Endodermal cell (in vitro differentiated cells): ENCODE data around the gene ILF3. TPM values are rescaled to one million over a fixed set of nuclear protein-coding genes. Genes with fewer than 3 reads are reported as not detected.

Experiments
- DNase-seq: peaks from one replicate; pipeline ENCODE4 v3.0.0-alpha.2; 2017
- H3K27ac ChIP-seq: 2 replicates; pipeline ENCODE4 v1.5.1; 2013; ENCODE audit warnings: mild to moderate bottlenecking, low read depth, low read length, moderate library complexity
- H3K27me3 ChIP-seq: 2 replicates; pipeline ENCODE4 v1.6.1; 2013; ENCODE audit warnings: mild to moderate bottlenecking, low read length, moderate library complexity; ENCODE audit not compliant: insufficient read depth, control insufficient read depth, poor library complexity, severe bottlenecking
- H3K36me3 ChIP-seq: 2 replicates; pipeline ENCODE4 v1.7.0; 2013; ENCODE audit warnings: mild to moderate bottlenecking, low read length, moderate library complexity; ENCODE audit not compliant: control insufficient read depth, insufficient read depth
- H3K4me1 ChIP-seq: one replicate; pipeline ENCODE4 v1.7.0; 2013; ENCODE audit warnings: low read length; ENCODE audit not compliant: control insufficient read depth, insufficient read depth
- H3K4me3 ChIP-seq: 2 replicates; pipeline ENCODE4 v1.5.1; 2013; ENCODE audit warnings: mild to moderate bottlenecking, low read length, moderate library complexity
- H3K9ac ChIP-seq: 2 replicates; pipeline ENCODE4 v1.6.1; 2013; ENCODE audit warnings: mild to moderate bottlenecking, low read length, moderate library complexity; ENCODE audit not compliant: poor library complexity, severe bottlenecking; ENCODE audit errors: extremely low read depth
- H3K9me3 ChIP-seq: 2 replicates; pipeline ENCODE4 v1.6.1; 2013; ENCODE audit warnings: mild to moderate bottlenecking, low read length, moderate library complexity; ENCODE audit not compliant: control insufficient read depth
- H3K27ac Mint-ChIP-seq: 2 replicates; pipeline ENCODE4 v1.8.0; 2020; ENCODE audit warnings: mixed read lengths
- H3K27me3 Mint-ChIP-seq: 2 replicates; pipeline ENCODE4 v1.8.0; 2021; ENCODE audit warnings: mild to moderate bottlenecking, mixed read lengths; ENCODE audit not compliant: insufficient read depth
- H3K36me3 Mint-ChIP-seq: 2 replicates; pipeline ENCODE4 v1.8.0; 2020; ENCODE audit warnings: low read depth, mixed read lengths
- H3K4me1 Mint-ChIP-seq: 2 replicates; pipeline ENCODE4 v1.8.0; 2020; ENCODE audit warnings: mixed read lengths
- H3K4me3 Mint-ChIP-seq: 2 replicates; pipeline ENCODE4 v1.8.0; 2020; ENCODE audit warnings: mild to moderate bottlenecking, moderate library complexity, mixed read lengths
- H3K9me3 Mint-ChIP-seq: 2 replicates; pipeline ENCODE4 v1.8.0; 2020; ENCODE audit warnings: mild to moderate bottlenecking, mixed read lengths
- WGBS, 2 experiments: methylation state at CpG; one replicate each; pipeline versions ENCODE4 v1.1.5 to v1.1.7; 2013; ENCODE audit warnings: missing lambda C conversion rate in 2 of 2, mixed read lengths in 1 of 2; ENCODE audit not compliant: insufficient coverage in 1 of 2, insufficient read length in 1 of 2; 5-methylcytosine and 5-hydroxymethylcytosine counted together
- microRNA-seq: library from miRNA; unstranded; fragments of <30 nt; microRNA quantifications from one replicate; pipeline ENCODE4 v1.2.0, GENCODE V29; 2020; ENCODE audit warnings: borderline microRNAs expressed
- total RNA-seq, 2 donors: library from RNA; stranded (reverse); fragmentation: NEBNext Ultra II Directional in 1 of 2; extraction: Animal tissue kit (Norgen Biotek cat#: 25700) in 1 of 2; gene quantifications; 2 replicates in 1 of 2; 3 replicates in 1 of 2; pipeline ENCODE4 v1.2.1, GENCODE V29; 2021
- TF ChIP-seq, protein P1 (sequence below): fragments of 200-600 bp; sonication (generic); conservative IDR thresholded peaks from 2 replicates; pipeline ENCODE4 v1.5.0; 2021; ENCODE audit warnings: antibody characterized with exemption, mild to moderate bottlenecking

The ILF3 gene
- total RNA-seq, 2 donors from 2014 or later: 625 to 629 TPM

DNA sequence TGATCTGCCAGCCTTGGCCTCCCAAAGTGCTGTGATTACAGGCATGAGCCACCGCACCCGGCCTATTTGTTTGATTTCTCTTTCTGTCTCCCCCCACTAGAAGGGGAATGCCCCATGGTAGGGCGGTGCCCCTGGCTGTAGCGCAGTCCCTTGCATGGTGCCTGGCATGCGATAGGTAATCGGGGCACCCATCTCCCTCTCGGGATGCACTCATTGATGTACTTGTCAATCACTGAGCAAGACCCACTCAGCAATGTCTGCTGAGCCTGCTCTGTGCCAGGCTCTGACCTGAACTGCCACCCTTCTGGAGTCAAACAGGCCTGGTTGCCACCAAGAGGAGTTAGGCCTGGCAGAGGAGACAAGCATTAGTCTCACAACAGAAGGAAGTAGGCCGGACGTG, 83.6 kb downstream of the ILF3 start:
- H3K36me3 Mint-ChIP-seq: peaks cover 26% of the 10 kb centered on the region
- peaks cover 4% of the 10 kb centered on the region for H3K36me3 ChIP-seq
- no peaks in the 10 kb centered on the region for H3K27me3 ChIP-seq
- no peak overlapping the region for H3K4me3 ChIP-seq
- peaks cover 18% of the 10 kb centered on the region for H3K9me3 ChIP-seq
- no peak overlapping the region for H3K27ac Mint-ChIP-seq
- DNase-seq: no peak
- no peak overlapping the region for H3K4me3 Mint-ChIP-seq
- no peaks in the 10 kb centered on the region for H3K4me1 ChIP-seq
- H3K27me3 Mint-ChIP-seq: no peaks in the 10 kb centered on the region
- no peak overlapping the region for H3K9ac ChIP-seq
- H3K27ac ChIP-seq: no peak overlapping the region
- no peaks in the 10 kb centered on the region for H3K4me1 Mint-ChIP-seq
- TF ChIP-seq, protein P1, sequence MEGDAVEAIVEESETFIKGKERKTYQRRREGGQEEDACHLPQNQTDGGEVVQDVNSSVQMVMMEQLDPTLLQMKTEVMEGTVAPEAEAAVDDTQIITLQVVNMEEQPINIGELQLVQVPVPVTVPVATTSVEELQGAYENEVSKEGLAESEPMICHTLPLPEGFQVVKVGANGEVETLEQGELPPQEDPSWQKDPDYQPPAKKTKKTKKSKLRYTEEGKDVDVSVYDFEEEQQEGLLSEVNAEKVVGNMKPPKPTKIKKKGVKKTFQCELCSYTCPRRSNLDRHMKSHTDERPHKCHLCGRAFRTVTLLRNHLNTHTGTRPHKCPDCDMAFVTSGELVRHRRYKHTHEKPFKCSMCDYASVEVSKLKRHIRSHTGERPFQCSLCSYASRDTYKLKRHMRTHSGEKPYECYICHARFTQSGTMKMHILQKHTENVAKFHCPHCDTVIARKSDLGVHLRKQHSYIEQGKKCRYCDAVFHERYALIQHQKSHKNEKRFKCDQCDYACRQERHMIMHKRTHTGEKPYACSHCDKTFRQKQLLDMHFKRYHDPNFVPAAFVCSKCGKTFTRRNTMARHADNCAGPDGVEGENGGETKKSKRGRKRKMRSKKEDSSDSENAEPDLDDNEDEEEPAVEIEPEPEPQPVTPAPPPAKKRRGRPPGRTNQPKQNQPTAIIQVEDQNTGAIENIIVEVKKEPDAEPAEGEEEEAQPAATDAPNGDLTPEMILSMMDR: no peak
- WGBS, 2 experiments: 94 to 98% methylated on average over 9 of the region's 9 CpGs
- H3K9me3 Mint-ChIP-seq: peaks cover 16% of the 10 kb centered on the region

DNA sequence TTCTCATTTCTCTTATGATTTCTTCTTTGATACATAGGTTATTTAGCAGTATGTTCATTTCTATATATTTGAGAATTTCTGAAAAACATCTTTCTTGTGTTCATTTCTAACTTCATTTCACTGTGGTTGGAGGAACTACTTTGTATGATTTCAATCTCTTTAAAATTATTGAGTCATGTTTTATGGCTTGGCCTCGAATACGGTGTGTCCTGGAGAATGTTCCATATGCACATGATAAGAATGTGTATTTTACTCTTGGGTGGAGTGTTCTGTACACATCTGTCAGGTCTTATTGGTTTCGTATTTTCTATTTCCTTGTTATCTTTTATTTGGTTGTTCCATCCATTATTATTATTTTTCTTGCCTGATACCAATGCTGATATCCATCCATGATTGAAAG, 86.7 kb downstream of the ILF3 start:
- H3K9me3 Mint-ChIP-seq: peaks cover 16% of the 10 kb centered on the region
- H3K27me3 Mint-ChIP-seq: no peaks in the 10 kb centered on the region
- H3K27ac ChIP-seq: no peak overlapping the region
- H3K9ac ChIP-seq: no peak overlapping the region
- no peak overlapping the region for H3K27ac Mint-ChIP-seq
- H3K36me3 Mint-ChIP-seq: peaks cover 38% of the 10 kb centered on the region
- H3K4me3 Mint-ChIP-seq: no peak overlapping the region
- H3K4me3 ChIP-seq: no peak overlapping the region
- H3K4me1 Mint-ChIP-seq: no peaks in the 10 kb centered on the region
- peaks cover 18% of the 10 kb centered on the region for H3K9me3 ChIP-seq
- peaks cover 4% of the 10 kb centered on the region for H3K36me3 ChIP-seq
- no peak for DNase-seq
- H3K27me3 ChIP-seq: no peaks in the 10 kb centered on the region
- 93 to 100% methylated on average over 2 of the region's 3 CpGs for WGBS, 2 experiments
- no peaks in the 10 kb centered on the region for H3K4me1 ChIP-seq
- TF ChIP-seq, protein P1: no peak

Small RNA genes within 50 kb of the gene (microRNA-seq; reads per million reads assigned to microRNA genes)
- gene MIR638: not detected

Other genes starting within 250 kb of the ILF3 start
- gene PDE4A, start 233.8 kb upstream of the ILF3 start, total RNA-seq: 1 to 10 TPM; 1.7 to 2.6 TPM
- gene KEAP1, start 151.0 kb upstream of the ILF3 start, total RNA-seq: 10 to 100 TPM; 53.3 to 59.5 TPM
- gene S1PR5, start 136.9 kb upstream of the ILF3 start, total RNA-seq: 1 to 10 TPM; 1.2 to 5.1 TPM
- 10 to 100 TPM; 37.9 to 44.8 TPM for gene ATG4D, start 110.4 kb upstream of the ILF3 start, total RNA-seq
- gene KRI1, start 88.3 kb upstream of the ILF3 start, total RNA-seq: 10 to 100 TPM; 45.2 to 47.7 TPM
- gene CDKN2D, start 85.4 kb upstream of the ILF3 start, total RNA-seq: 1 to 10 TPM; 3.5 to 4.6 TPM
- gene AP1M2, start 67.0 kb upstream of the ILF3 start, total RNA-seq: 100 to 1,000 TPM; 132 to 146 TPM
- gene SLC44A2, start 28.8 kb upstream of the ILF3 start, total RNA-seq: 100 to 1,000 TPM; 106 to 240 TPM
- gene QTRT1, start 47.1 kb downstream of the ILF3 start, total RNA-seq: 10 to 100 TPM; 36.8 to 40.0 TPM
- gene DNM2, start 63.7 kb downstream of the ILF3 start, total RNA-seq: 100 to 1,000 TPM; 118 to 136 TPM
- 10 to 100 TPM; 19.7 to 34.5 TPM for gene TMED1, start 181.9 kb downstream of the ILF3 start, total RNA-seq
- under 1 TPM in 1 of 2 donors, not detected in 1; 0.24 TPM for gene C19orf38, start 194.1 kb downstream of the ILF3 start, total RNA-seq
- gene CARM1, start 217.2 kb downstream of the ILF3 start, total RNA-seq: 10 to 100 TPM; 80.6 to 86.6 TPM